GM10266 (cell line): ENCODE data around the gene SPDYE16.
"Not testable (repeated sequence)": the region's sequence is repeated elsewhere in the genome, so short reads cannot be mapped to it uniquely, and the experiment has no call there.

Experiments
- DNase-seq: peaks from one replicate; pipeline ENCODE4 v3.0.0; 2012; ENCODE audit errors: extremely low spot score
- TF ChIP-seq, protein P1 (sequence below): IDR thresholded peaks from 2 replicates; pipeline ENCODE4 v1.5.1; 2012; ENCODE audit warnings: mild to moderate bottlenecking, low read depth; ENCODE audit not compliant: control insufficient read depth, insufficient read depth; ENCODE audit errors: missing control alignments

The SPDYE16 gene, protein sequence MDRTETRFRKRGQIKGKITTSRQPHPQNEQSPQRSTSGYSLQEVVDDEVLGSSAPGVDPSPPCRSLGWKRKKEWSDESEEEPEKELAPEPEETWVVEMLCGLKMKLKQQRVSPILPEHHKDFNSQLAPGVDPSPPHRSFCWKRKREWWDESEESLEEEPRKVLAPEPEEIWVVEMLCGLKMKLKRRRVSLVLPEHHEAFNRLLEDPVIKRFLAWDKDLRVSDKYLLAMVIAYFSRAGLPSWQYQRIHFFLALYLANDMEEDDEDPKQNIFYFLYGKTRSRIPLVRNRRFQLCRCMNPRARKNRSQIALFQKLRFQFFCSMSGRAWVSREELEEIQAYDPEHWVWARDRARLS

DNA sequence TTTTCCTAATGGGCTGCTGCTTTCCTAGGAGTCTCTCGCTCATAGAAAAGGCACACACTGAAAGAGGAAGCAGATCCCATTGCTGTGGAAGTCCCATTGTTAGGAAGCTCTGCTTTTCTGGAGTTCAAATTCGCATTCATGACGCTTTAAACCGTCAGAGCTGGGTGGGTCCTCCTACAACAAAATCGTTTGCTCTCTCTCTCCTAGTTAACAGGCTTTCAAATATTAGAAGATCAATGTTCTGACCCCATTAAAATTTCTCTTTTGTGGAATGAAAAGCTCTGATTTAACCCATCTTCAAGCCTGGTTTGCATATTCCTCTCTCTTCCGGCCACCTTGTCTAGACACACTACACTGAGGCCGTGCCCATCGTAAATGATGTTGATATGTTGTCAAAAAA lies at the start of gene SPDYE16:
Gene SPDYE16 (minus strand): TSS at position 101 of the 400 bp plus-strand sequence. CDS start 1,838 bp downstream, outside the sequence.
- not testable (repeated sequence) for DNase-seq

DNA sequence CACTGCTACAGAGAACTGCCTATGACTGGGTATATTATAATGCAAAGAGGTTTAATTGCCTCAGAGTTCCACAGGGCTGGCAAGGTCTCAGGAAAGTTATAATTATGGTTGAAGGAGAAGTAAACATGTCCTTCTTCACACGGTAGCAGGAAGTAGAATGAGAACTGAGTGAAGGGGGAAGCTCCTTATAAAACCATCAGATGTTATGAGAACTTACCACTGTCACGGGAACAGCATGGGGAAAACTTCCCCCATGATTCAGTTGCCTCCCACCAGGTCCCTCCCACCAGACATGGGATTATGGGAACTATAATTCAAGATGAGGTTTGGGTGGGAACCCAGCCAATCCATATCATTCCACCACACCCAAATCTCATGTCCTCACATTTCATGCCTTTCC lies 49.6 kb upstream of the SPDYE16 start:
- not testable (repeated sequence) for DNase-seq

DNA sequence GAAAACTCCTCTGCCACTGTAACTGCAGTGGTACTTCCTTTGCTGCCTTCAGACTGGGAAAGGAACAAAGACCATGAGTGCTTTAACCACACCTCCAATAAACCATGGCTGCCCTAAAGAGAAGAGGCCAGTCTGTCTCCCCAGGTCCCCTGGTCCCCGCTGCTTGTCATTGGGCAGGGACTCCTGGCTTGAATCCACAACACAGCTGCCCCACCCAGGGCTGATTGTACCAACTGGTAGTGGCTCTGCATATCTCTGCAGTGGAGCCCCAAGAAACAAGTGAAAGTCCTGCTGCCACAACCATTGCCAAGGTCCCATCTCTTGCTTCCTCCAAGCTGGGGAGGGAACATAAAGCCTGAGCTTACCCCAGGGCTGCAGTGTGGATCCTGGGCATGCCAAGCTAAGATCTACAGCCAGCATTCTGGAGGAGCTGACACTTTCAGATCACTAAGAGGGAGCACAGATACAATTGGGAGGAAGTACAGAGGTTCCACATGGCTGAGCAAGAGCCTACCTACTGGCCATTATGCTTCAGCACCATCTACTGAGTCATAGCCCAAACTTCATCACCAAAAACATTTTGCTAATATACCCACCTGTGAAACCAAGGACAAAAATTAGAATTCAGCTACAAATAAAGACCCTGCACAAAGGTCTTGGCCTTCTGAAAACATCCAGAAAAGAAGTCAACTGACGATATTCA lies 48.7 kb upstream of the SPDYE16 start:
- peak; percentile 9 for DNase-seq
- TF ChIP-seq, protein P1, sequence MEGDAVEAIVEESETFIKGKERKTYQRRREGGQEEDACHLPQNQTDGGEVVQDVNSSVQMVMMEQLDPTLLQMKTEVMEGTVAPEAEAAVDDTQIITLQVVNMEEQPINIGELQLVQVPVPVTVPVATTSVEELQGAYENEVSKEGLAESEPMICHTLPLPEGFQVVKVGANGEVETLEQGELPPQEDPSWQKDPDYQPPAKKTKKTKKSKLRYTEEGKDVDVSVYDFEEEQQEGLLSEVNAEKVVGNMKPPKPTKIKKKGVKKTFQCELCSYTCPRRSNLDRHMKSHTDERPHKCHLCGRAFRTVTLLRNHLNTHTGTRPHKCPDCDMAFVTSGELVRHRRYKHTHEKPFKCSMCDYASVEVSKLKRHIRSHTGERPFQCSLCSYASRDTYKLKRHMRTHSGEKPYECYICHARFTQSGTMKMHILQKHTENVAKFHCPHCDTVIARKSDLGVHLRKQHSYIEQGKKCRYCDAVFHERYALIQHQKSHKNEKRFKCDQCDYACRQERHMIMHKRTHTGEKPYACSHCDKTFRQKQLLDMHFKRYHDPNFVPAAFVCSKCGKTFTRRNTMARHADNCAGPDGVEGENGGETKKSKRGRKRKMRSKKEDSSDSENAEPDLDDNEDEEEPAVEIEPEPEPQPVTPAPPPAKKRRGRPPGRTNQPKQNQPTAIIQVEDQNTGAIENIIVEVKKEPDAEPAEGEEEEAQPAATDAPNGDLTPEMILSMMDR: peak; percentile 31

DNA sequence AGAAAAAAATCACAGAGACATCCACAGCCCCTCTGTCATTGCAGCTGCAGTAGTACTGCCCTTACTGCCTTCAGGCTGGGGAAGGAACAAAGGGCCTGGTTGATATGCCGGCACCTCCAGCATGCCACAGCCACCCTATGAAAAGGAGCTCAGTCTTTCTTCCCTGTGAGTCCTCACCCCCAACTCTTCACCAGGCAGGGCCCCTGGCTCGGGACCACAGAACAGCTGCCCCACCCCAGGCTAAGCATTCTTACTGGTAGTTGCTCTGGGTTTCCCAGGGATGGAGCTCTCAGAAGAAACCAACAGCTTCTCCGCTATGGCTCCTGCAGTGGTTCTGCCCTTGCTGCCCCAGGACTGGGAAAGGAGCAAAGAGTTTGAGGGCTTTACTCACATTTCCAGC lies 47.9 kb upstream of the SPDYE16 start:
- DNase-seq: not testable (repeated sequence)

DNA sequence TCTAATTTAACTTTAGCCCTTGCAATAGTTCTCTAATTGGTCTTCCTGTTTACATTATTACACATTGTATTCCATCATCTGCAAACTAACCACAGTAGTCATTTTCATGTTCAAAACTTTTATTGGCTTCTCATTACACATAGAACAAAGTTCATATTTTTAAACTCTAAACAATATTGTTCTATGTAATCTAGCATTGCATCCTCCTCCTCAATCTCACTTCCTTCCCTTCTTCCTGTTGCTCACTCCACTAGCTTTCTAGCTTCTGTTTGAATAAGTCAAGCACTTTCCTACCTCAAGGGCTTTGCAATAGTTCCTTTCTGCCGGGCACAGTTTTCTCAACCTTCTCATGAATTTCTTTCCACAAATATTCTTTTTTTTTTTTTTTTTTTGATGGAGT lies 45.5 kb upstream of the SPDYE16 start:
- DNase-seq: not testable (repeated sequence)

DNA sequence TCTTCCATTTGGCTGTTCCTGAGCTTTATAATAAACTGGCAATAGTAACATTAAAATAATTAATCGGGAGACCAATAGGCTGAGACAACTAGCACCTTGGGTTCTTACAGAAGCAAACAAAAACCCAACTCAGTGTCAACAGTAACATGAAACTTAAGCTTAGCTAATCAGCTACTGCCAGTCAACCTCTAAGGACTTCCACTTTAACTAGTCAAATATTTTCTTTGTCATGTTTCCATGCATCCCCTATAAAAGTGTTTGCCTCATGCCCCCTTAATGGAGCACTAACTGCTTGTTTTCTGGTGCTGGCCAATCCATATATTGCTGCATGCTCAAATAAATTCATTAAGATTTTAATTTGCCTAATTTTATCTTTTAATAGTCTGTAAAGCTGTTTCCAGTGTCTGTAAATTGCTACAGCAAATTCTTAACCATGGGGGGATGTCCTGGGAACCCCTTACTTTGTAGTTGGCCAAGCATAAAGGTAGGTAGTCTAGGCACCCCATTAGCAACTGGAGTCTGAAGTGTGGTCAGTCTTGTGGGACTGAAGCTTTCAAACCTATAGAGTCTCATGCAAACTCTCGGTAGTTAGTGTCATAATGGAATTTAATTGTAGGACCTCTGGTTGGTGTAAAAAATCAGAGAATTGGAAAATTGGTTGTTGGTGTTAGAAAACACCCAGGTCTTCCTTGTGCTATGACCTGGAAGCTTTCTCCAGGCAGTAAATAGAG lies 43.7 kb upstream of the SPDYE16 start:
- not testable (repeated sequence) for DNase-seq

DNA sequence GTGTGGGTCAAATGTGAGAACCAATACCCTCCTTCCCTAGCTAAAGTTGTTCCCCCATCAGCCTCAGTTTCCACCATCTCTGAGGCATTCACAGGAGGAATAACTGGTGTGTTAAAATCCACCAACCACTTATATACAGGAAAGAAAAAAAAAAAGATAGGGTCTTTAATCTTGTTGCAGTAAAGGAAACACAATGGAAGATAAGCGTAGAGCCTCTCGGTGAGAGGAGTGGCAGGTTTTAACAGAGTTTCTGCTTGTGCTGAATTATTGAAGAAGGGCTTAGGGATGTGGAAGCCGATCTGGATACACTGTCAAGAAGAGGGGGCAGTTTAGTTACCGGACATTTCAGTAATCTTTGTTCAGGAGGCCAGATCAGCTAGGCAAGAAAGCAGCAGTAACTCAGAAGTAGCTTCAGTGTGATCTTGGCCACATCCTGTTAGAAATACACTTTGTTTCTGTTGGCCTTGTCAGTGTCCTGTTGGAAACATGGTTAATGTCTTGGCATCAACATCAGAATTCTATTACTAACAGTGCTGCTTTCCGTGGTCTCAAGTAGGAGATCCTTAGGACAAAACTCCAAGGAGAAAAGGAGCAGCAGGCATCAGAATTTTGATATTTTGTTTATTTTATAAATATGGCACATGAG lies 40.7 kb upstream of the SPDYE16 start:
- DNase-seq: not testable (repeated sequence)

DNA sequence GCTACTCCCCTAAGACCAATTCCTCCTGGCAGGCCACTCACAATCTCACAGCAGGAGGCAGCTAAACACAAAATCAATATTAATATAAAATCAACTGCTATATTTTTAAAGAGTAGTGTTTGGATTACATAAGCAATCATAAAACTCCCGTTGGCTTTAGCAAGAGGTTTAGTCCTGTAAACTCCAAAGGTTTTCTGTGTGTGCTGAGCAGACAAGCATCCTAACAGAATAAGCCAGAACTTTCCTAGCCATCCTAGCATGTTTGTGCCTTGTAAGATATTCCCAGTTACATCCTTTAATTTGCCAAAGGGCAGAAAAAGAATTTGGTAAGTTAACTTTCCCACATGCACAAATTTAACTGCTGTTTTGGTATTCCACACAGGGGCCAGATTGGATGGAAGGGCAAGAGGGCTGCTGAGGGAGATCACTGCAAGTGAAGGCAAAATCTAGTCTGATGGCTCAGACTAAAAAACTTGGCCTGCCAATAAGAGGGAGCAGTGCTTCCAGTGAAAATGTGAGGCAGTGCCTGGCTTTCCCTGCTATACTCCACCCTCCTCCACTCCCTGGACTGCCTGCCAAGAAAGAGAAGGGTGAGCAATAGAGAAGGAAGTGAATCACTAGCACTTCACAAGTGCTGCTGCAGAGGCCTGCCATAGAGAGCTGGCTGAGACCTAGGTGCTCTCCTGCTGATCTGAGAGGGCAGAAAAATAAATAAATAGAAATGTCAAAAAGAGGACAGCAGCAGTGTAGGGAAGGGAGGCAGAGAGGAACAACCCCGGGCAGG lies 39.9 kb upstream of the SPDYE16 start:
- not testable (repeated sequence) for DNase-seq

DNA sequence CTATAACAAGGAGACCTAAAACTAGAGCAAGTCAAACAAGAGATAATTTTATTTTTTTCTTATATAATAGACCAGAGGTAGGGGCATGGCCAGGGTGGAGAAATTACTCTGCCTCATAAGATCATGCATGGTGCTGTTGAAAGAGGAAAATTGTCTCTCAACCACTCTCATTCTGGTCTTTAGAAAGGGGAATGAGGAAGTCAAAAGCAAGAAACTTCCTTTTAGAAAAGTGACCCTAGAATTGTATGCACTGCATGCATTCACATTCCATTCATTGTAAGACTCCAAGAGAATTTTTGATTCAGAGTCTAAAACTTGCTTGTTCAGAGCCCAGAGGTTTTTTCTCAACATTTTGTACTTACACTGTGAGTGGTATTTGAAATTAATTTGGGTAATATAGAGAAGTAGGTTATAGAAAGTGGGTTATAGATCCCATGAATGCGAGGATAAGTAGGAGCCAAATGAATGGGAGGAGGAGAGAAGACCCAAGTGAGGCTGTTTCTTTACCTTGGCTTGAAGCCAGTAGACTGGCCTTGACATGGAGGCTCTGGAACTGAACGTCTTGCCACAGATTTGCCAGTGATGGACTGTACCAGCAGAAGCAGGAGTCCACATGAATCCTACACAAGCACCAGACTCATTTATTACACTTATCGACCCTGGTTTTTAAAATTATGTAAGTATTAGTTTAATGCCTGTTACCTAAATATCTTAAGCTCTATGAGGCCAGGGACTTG lies 33.0 kb upstream of the SPDYE16 start:
- DNase-seq: not testable (repeated sequence)

DNA sequence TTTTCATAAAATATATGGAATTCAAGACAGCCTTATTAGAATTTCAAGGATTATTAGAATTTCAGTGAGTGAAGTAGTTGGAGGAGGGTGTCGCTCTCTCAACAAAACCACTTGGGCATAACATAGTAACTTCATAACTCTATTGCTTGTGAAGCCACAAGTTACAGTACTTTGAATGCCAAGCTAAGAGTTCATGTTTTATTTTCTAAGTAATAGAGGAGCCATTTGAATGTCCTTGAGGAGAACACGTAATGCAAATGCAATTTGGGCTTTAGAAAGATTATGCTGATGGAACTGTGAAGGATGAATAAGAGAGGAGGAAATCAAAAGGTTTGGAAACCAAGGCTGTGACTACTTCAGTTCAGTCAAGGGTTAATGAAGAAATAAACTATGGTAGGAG lies 32.3 kb upstream of the SPDYE16 start:
- not testable (repeated sequence) for DNase-seq

DNA sequence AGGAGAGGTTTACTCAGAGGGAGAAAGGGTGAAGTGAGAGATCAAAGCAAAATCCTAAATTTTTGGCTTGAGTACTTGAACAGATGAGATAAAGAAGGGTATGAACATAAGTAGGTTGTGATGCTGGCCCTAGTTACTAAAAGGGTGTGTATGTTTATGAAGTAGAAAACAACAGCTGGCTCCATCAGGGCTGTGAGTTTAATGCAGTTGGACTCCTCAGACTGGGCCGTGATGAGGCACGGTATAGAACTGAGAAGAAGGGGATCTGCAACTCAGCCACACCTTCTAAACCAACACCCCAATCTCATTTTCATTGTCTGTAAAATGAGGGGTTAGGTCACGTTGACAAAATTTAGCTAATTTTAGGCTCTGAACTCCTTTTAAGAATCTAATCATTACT lies 29.2 kb upstream of the SPDYE16 start:
- not testable (repeated sequence) for DNase-seq

DNA sequence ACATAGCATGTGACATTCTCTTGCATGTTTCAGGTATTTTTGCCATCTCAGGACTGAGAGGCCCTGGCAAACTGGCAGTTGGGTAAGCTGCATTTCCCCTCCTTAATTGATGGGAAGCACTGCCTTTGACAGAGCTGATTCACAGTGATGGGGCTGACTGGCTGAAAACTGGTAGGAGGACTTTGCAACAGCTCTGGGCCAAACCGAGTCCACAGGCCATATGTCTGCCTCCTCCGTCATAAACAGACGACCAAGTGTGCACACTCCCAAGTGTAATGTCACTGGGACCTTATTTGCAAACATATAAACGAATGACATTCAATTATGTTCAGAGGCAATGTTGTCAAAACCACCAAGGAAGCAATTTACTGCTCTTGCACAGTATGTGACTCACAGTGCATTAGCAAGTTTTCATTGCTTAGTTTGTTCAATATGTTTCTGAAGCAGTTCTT lies 27.3 kb upstream of the SPDYE16 start:
- DNase-seq: not testable (repeated sequence)

DNA sequence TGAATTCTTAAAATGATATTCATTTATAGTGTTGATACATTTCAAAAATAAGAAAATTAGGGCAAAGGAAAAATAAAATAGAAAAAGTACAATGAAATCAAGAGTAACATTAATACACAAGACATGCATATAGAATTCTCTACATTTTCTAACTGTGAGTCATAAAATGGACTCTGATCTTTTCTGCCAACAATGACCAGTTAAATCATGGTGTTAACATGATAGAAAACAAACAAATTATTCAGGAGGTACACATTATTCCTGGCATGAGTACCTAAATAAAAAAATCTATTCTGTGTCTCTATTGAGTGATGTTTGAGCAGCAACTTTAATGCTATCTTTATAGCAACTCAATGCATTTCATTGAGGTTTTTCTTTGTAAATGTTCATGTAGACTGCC lies 25.6 kb upstream of the SPDYE16 start:
- not testable (repeated sequence) for DNase-seq

DNA sequence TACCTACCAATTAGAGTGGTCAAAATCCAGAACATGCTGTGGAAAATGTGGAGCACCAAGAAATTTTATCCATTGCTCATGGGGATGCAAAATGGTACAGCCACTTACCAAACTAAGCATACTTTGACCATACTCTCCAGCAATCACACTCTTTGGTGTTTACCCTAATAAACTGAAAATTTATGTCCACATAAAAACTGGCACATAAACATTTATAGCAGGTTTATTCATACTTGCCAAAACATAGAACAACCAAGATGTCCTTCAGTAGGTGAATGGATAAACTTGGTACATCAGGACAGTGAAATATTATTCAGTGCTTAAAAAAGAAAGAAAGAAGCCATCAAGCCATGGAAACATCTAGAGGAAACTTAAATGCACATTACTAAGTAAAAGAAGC lies 24.7 kb upstream of the SPDYE16 start:
- not testable (repeated sequence) for DNase-seq

DNA sequence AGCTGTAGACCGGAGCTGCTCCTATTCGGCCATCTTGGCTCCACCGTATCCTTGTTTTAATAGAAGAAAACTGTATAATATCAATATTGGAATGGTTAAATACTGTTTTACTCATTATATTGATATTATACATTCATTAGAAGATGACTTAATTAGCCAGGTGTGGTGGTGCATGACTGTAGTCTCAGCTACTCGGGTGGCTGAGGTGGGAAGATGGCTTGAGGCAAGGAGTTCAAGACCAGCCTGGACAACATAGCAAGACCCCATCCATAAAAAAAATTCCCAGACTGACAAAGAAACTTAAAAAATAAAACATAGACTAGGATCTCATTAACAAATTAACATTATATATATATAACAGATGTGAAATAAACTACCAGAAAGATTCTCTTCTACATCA lies 24.2 kb upstream of the SPDYE16 start:
- DNase-seq: not testable (repeated sequence)

DNA sequence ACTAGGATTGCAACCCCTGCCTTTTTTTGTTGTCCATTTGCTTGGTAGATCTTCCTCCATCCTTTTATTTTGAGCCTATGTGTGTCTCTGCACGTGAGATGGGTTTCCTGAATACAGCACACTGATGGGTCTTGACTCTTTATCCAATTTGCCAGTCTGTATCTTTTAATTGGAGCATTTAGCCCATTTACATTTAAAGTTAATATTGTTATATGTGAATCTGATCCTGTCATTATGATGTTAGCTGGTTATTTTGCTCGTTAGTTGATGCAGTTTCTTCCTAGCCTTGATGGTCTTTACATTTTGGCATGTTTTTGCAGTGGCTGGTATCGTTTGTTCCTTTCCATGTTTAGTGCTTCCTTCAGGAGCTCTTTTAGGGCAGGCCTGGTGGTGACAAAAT lies 21.9 kb upstream of the SPDYE16 start:
- not testable (repeated sequence) for DNase-seq

DNA sequence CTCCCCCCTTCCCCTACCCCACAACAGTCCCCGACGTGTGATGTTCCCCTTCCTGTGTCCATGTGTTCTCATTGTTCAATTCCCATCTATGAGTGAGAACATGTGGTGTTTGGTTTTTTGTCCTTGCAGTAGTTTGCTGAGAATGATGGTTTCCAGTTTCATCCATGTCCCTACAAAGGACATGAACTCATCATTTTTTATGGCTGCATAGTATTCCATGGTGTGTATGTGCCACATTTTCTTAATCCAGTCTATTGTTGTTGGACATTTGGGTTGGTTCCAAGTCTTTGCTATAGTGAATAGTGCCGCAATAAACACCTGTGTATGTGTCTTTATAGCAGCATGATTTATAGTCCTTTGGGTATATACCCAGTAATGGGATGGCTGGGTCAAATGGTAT lies 18.2 kb upstream of the SPDYE16 start:
- not testable (repeated sequence) for DNase-seq

DNA sequence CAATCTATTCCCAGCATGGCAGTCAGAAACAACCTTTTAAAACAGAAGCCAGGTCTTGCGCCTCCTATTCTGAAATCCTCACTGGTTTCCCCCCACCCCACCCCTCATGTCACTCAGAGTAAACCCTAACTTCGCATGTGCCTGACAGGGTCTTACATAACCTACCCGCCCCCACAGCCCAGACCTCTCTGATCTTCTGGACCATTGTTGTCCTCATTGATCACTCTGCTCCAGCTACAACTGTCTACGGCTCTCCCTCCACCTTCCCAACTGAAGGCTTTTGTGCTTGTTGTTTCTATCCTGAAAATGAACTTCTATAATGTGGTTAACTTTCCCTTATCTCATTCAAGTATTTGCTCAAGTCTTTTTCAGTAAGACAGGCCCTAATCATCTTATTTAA lies 17.1 kb upstream of the SPDYE16 start:
- DNase-seq: not testable (repeated sequence)
